Ovary (tissue), 9 donors: ENCODE measurements around the gene CT45A9. TPM values are rescaled to one million over a fixed set of nuclear protein-coding genes. Genes with fewer than 3 reads are reported as not detected.

Experiments used
- polyA plus RNA-seq, 2 donors: library from polyadenylated mRNA; stranded (reverse); fragments of 200-250 nt in 1 of 2; fragments of 350-450 nt in 1 of 2; fragmentation: Illumina TruSeq in 1 of 2; extraction: RNeasy Lipid Tissue Mini Kit (QIAGEN cat#74804) in 1 of 2; gene quantifications; one replicate each; pipeline ENCODE4 v1.2.3, GENCODE V29; 2013 to 2014
- total RNA-seq, 7 donors: library from RNA; depleted of rRNA in 2 of 7; stranded (reverse); fragments of >200 nt in 2 of 7; fragmentation: NEBNext Ultra II Directional in 3 of 7; extraction: Animal tissue kit (Norgen Biotek cat#: 25700) in 3 of 7; gene quantifications; one replicate each; pipeline versions ENCODE4 v1.1.0 to v1.2.4, GENCODE V29; 2016 to 2023
- donor health status: DM: no; HTN: no; CAD: no; lungs with moderate emphysema.
- donor health status: DM: no; HTN: no; CAD: no.
- donor health status: Bipolar disorder and iron deficiency.
- donor health status: DM: yes; HTN: yes; CAD: no.
- donor health status: DM: no; HTN: no; CAD: no.
- donor health status: DM: yes; HTN: yes; CAD: no.

The CT45A9 gene
- total and polyA plus RNA-seq, 9 donors = not detected

Other genes with a start within 250 kb of the CT45A9 start
- 1 to 10 TPM in 1 of 7 donors, not detected in 6; 1.4 TPM for gene CT45A1, start 158.2 kb downstream of the CT45A9 start, total RNA-seq
- gene CT45A1, start 158.2 kb downstream of the CT45A9 start, polyA plus RNA-seq = not detected
- 1 to 10 TPM in 1 of 7 donors, under 1 TPM in 1, not detected in 5; 0.20 to 1.8 TPM for gene CT45A3, start 103.6 kb downstream of the CT45A9 start, total RNA-seq
- gene CT45A3, start 103.6 kb downstream of the CT45A9 start, polyA plus RNA-seq = not detected
- 1 to 10 TPM in 1 of 7 donors, not detected in 6; 6.4 TPM for gene CT45A5, start 86.3 kb downstream of the CT45A9 start, total RNA-seq
- not detected for gene CT45A5, start 86.3 kb downstream of the CT45A9 start, polyA plus RNA-seq
- not detected for gene CT45A6, start 69.0 kb downstream of the CT45A9 start, total RNA-seq
- not detected for gene CT45A6, start 69.0 kb downstream of the CT45A9 start, polyA plus RNA-seq
- not detected for gene CT45A2, start 51.8 kb downstream of the CT45A9 start, total RNA-seq
- not detected for gene CT45A2, start 51.8 kb downstream of the CT45A9 start, polyA plus RNA-seq
- not detected for gene CT45A7, start 34.5 kb downstream of the CT45A9 start, total RNA-seq
- gene CT45A7, start 34.5 kb downstream of the CT45A9 start, polyA plus RNA-seq = not detected
- not detected for gene CT45A8, start 17.3 kb downstream of the CT45A9 start, total RNA-seq
- gene CT45A8, start 17.3 kb downstream of the CT45A9 start, polyA plus RNA-seq = not detected
- gene CT45A10, start 21.6 kb upstream of the CT45A9 start, total RNA-seq = under 1 TPM in 1 of 7 donors, not detected in 6; 0.92 TPM
- gene CT45A10, start 21.6 kb upstream of the CT45A9 start, polyA plus RNA-seq = not detected
- not detected for gene SAGE1, start 21.9 kb upstream of the CT45A9 start, total RNA-seq
- gene SAGE1, start 21.9 kb upstream of the CT45A9 start, polyA plus RNA-seq = not detected
- 10 to 100 TPM; 19.1 to 27.1 (median 23.6) TPM for gene MMGT1, start 102.2 kb upstream of the CT45A9 start, total RNA-seq
- gene MMGT1, start 102.2 kb upstream of the CT45A9 start, polyA plus RNA-seq = 10 to 100 TPM; 12.1 to 30.3 TPM
- 10 to 100 TPM; 10.5 to 18.6 (median 13.5) TPM for gene SLC9A6, start 113.6 kb upstream of the CT45A9 start, total RNA-seq
- 10 to 100 TPM in 1 of 2 donors, 1 to 10 TPM in 1; 9.2 to 12.7 TPM for gene SLC9A6, start 113.6 kb upstream of the CT45A9 start, polyA plus RNA-seq